Chondrocyte (in vitro differentiated cells): ENCODE results near the gene OR2M3. TPM values are rescaled to one million over a fixed set of nuclear protein-coding genes. Genes with fewer than 3 reads are reported as not detected.

ENCODE experiments used
- DNase-seq: peaks from one replicate; pipeline ENCODE4 v3.0.0; 2021; ENCODE audit warnings: mixed read lengths, low spot score
- H3K27ac Mint-ChIP-seq: one replicate; pipeline ENCODE4 v1.8.0; 2021; ENCODE audit warnings: mild to moderate bottlenecking, moderate library complexity, mixed read lengths; ENCODE audit not compliant: unreplicated experiment
- H3K27me3 Mint-ChIP-seq: 2 replicates; pipeline ENCODE4 v1.8.0; 2021; ENCODE audit warnings: low read depth, mixed read lengths
- H3K36me3 Mint-ChIP-seq: 2 replicates; pipeline ENCODE4 v1.8.0; 2021; ENCODE audit warnings: low read depth, mixed read lengths
- H3K4me1 Mint-ChIP-seq: 2 replicates; pipeline ENCODE4 v1.8.0; 2021; ENCODE audit warnings: low read depth, mild to moderate bottlenecking, mixed read lengths
- H3K4me3 Mint-ChIP-seq: one replicate; pipeline ENCODE4 v1.8.0; 2021; ENCODE audit warnings: mild to moderate bottlenecking, moderate library complexity, mixed read lengths; ENCODE audit not compliant: unreplicated experiment
- H3K9me3 Mint-ChIP-seq: 2 replicates; pipeline ENCODE4 v1.8.0; 2021; ENCODE audit warnings: low read depth, mixed read lengths
- CTCF ChIP-seq: fragments of 200-600 bp; sonication (generic); IDR thresholded peaks from 2 replicates; pipeline ENCODE4 v1.5.0; 2021; ENCODE audit warnings: antibody characterized with exemption, mild to moderate bottlenecking, moderate library complexity
- total RNA-seq: library from RNA; stranded (reverse); gene quantifications from 3 replicates; pipeline ENCODE4 v1.2.1, GENCODE V29; 2021

The OR2M3 gene
- total RNA-seq, 1 donor from 2014 or later = not detected

- H3K4me3 Mint-ChIP-seq = no peak overlapping the region
- H3K36me3 Mint-ChIP-seq = no peaks in the 10 kb centered on the region
- no peak overlapping the region for H3K27ac Mint-ChIP-seq
- no peak for DNase-seq
- H3K27me3 Mint-ChIP-seq = no peaks in the 10 kb centered on the region
- H3K9me3 Mint-ChIP-seq = peaks cover 59% of the 10 kb centered on the region
- TF ChIP-seq CTCF = no peak
- H3K4me1 Mint-ChIP-seq = no peaks in the 10 kb centered on the region
These were observed 2.9 kb upstream of the OR2M3 start for GRCh38 chr1:248194117-248194516.

GRCh38 chr1:248215880-248216279 lies 18.8 kb downstream of the OR2M3 start:
- peaks cover 55% of the 10 kb centered on the region for H3K9me3 Mint-ChIP-seq
- H3K27ac Mint-ChIP-seq = no peak overlapping the region
- no peak overlapping the region for H3K4me3 Mint-ChIP-seq
- no peak for TF ChIP-seq CTCF
- no peak for DNase-seq
- H3K4me1 Mint-ChIP-seq = no peaks in the 10 kb centered on the region
- H3K27me3 Mint-ChIP-seq = no peaks in the 10 kb centered on the region
- no peaks in the 10 kb centered on the region for H3K36me3 Mint-ChIP-seq

- Mint-ChIP-seq H3K27me3 (no peaks in the 10 kb centered on the region), H3K36me3 (no peaks in the 10 kb centered on the region), H3K4me3 (no peak overlapping the region), H3K9me3 (peaks cover 57% of the 10 kb centered on the region), H3K27ac (no peak overlapping the region), H3K4me1 (no peaks in the 10 kb centered on the region)
- TF ChIP-seq CTCF = no peak
- DNase-seq = no peak
These were observed 28.5 kb downstream of the OR2M3 start for GRCh38 chr1:248225537-248225936.

- Mint-ChIP-seq H3K9me3 (peaks cover 64% of the 10 kb centered on the region), H3K27ac (no peak overlapping the region), H3K4me3 (no peak overlapping the region), H3K27me3 (no peaks in the 10 kb centered on the region), H3K4me1 (no peaks in the 10 kb centered on the region), H3K36me3 (no peaks in the 10 kb centered on the region)
- DNase-seq = no peak
- TF ChIP-seq CTCF = no peak
These were observed 32.4 kb downstream of the OR2M3 start for GRCh38 chr1:248229360-248229908.

- DNase-seq = no peak
- TF ChIP-seq CTCF = no peak
- H3K4me1 Mint-ChIP-seq = no peaks in the 10 kb centered on the region
- no peak within 1 kb of the TSS for H3K27ac Mint-ChIP-seq
- H3K36me3 Mint-ChIP-seq = no peaks in the 10 kb centered on the region
- H3K27me3 Mint-ChIP-seq = no peaks in the 10 kb centered on the region
- H3K9me3 Mint-ChIP-seq = peaks cover 67% of the 10 kb centered on the region
- no peak within 1 kb of the TSS for H3K4me3 Mint-ChIP-seq
These were observed 34.1 kb downstream of the OR2M3 start, which contains the start of gene OR2M4 for GRCh38 chr1:248231117-248231516. TSS of gene OR2M4 (plus strand) at chr1:248231417. CDS start at chr1:248238929, 7,512 bp downstream.
